ENCODE measurements around the gene STRBP.

DNA sequence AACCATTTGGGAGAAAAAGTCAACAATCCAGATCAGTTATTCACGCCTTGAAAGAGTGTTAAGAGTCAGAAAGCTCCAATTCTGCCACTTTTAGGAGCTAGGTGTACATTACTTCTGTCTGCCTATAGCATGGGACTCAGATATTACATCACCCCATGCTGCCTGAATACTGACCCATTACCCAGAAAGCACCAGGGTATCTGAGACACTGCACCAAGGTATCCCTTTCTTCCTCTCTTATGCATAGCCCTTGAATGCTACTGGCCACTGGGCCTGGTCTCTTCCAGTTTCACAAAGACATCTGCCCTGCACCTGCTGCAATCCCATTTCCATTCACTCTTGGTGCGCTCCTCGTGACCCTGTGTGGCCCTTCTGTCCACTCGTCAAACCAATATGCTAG lies 2.6 kb downstream of the STRBP start:
- TF ChIP-seq, protein P1, sequence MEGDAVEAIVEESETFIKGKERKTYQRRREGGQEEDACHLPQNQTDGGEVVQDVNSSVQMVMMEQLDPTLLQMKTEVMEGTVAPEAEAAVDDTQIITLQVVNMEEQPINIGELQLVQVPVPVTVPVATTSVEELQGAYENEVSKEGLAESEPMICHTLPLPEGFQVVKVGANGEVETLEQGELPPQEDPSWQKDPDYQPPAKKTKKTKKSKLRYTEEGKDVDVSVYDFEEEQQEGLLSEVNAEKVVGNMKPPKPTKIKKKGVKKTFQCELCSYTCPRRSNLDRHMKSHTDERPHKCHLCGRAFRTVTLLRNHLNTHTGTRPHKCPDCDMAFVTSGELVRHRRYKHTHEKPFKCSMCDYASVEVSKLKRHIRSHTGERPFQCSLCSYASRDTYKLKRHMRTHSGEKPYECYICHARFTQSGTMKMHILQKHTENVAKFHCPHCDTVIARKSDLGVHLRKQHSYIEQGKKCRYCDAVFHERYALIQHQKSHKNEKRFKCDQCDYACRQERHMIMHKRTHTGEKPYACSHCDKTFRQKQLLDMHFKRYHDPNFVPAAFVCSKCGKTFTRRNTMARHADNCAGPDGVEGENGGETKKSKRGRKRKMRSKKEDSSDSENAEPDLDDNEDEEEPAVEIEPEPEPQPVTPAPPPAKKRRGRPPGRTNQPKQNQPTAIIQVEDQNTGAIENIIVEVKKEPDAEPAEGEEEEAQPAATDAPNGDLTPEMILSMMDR (IDR thresholded peaks at IDR 0.05; ENCODE audit: borderline replicate concordance, extremely low read depth, low read length, poor library complexity, severe bottlenecking), result no peak
- TF ChIP-seq EZH2 (IDR thresholded peaks at IDR 0.05; ENCODE audit: borderline replicate concordance, low read depth, low read length, severe bottlenecking), result no peak
